ENCODE data around the gene NDC1. TPM values are rescaled to one million over a fixed set of nuclear protein-coding genes. Genes with fewer than 3 reads are reported as not detected.

NDC1 gene
- total RNA-seq, 1 donor from 2014 or later, result 21.7 TPM

GRCh38 chr1:53733975-53734649 lies 104.0 kb downstream of the NDC1 start:
- intact Hi-C loops (cut with micrococcal nuclease), result no loop called here

- intact Hi-C loops (cut with micrococcal nuclease), result no loop called here
Measured at GRCh38 chr1:53733447-53733931, 104.6 kb downstream of the NDC1 start.

GRCh38 chr1:53732912-53733317 lies 105.2 kb downstream of the NDC1 start:
- intact Hi-C loops (cut with micrococcal nuclease), result no loop called here

GRCh38 chr1:53732409-53732808 lies 105.7 kb downstream of the NDC1 start:
- intact Hi-C loops (cut with micrococcal nuclease), result no loop called here

GRCh38 chr1:53731779-53732305 lies 106.3 kb downstream of the NDC1 start:
- intact Hi-C loops (cut with micrococcal nuclease), result no loop called here

- intact Hi-C loops (cut with micrococcal nuclease), result no loop called here
Measured at GRCh38 chr1:53731043-53731600, 107.0 kb downstream of the NDC1 start.

GRCh38 chr1:53730224-53730865 lies 107.8 kb downstream of the NDC1 start:
- intact Hi-C loops (cut with micrococcal nuclease), result no loop called here

- intact Hi-C loops (cut with micrococcal nuclease), result no loop called here
Measured at GRCh38 chr1:53729456-53730223, 108.5 kb downstream of the NDC1 start.

GRCh38 chr1:53728702-53729455 lies 109.2 kb downstream of the NDC1 start:
- intact Hi-C loops (cut with micrococcal nuclease), result no loop called here

GRCh38 chr1:53728196-53728595 lies 109.9 kb downstream of the NDC1 start:
- intact Hi-C loops (cut with micrococcal nuclease), result no loop called here

GRCh38 chr1:53727461-53728092 lies 110.5 kb downstream of the NDC1 start:
- intact Hi-C loops (cut with micrococcal nuclease), result no loop called here

- intact Hi-C loops (cut with micrococcal nuclease), result no loop called here
Measured at GRCh38 chr1:53726009-53726600, 112.0 kb downstream of the NDC1 start.

GRCh38 chr1:53725238-53725689 lies 112.8 kb downstream of the NDC1 start:
- intact Hi-C loops (cut with micrococcal nuclease), result no loop called here

- intact Hi-C loops (cut with micrococcal nuclease), result no loop called here
Measured at GRCh38 chr1:53722025-53722424, 116.1 kb downstream of the NDC1 start.

GRCh38 chr1:53721088-53721487 lies 117.0 kb downstream of the NDC1 start:
- intact Hi-C loops (cut with micrococcal nuclease), result no loop called here

GRCh38 chr1:53719469-53719868 lies 118.6 kb downstream of the NDC1 start:
- intact Hi-C loops (cut with micrococcal nuclease), result no loop called here

- intact Hi-C loops (cut with micrococcal nuclease), result no loop called here
Measured at GRCh38 chr1:53718443-53718842, 119.7 kb downstream of the NDC1 start.

GRCh38 chr1:53717025-53717804 lies 120.9 kb downstream of the NDC1 start:
- intact Hi-C loops (cut with micrococcal nuclease), result no loop called here

GRCh38 chr1:53716150-53716549 lies 121.9 kb downstream of the NDC1 start:
- intact Hi-C loops (cut with micrococcal nuclease), result no loop called here

Measured in T-helper 1 cell treated with Interleukin-12 subunit alpha and Interleukin-12 subunit beta and Interleukin-4 antibody, amounts not matched to agents 30 ng/mL and 1 ng/mL, for 36 hours (primary cell).